GM18867 (cell line): Measurements from ENCODE around the gene RNF115.
A peak's percentile ranks its signal among the peaks of the same experiment; 100 is the strongest.
"Not testable (repeated sequence)": the region's sequence is repeated elsewhere in the genome, so short reads cannot be mapped to it uniquely, and the experiment has no call there.

Source experiments
- ATAC-seq: cut with Tn5 transposase; IDR thresholded peaks from one replicate; pipeline ENCODE4 v1.9.1; 2021; ENCODE audit warnings: mild to moderate bottlenecking, moderate library complexity; ENCODE audit not compliant: unreplicated experiment

The RNF115 gene

GRCh38 chr1:145747398-145748247 lies 76.3 kb downstream of the RNF115 start:
- ATAC-seq = no peak

GRCh38 chr1:145740269-145740668 lies 83.6 kb downstream of the RNF115 start:
- ATAC-seq = no peak

GRCh38 chr1:145736191-145736590 lies 87.7 kb downstream of the RNF115 start:
- no peak for ATAC-seq

DNA sequence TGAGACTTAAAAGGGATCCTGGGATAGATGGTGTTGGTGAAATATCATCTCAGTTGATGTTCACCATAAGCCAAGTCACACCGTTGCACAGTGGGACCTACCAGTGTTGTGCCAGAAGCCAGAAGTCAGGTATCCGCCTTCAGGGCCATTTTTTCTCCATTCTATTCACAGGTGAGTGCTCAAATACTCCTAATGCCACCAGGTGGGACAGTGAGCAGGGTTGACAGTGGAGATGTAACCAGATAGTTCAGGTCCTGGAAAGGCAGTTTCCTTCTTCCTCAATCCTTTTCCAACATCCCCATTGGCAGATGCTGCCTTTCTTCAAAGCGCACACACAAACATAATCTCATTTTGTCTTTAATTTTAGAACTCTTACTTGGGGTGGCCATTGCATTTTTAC lies 93.0 kb downstream of the RNF115 start:
- no peak for ATAC-seq

DNA sequence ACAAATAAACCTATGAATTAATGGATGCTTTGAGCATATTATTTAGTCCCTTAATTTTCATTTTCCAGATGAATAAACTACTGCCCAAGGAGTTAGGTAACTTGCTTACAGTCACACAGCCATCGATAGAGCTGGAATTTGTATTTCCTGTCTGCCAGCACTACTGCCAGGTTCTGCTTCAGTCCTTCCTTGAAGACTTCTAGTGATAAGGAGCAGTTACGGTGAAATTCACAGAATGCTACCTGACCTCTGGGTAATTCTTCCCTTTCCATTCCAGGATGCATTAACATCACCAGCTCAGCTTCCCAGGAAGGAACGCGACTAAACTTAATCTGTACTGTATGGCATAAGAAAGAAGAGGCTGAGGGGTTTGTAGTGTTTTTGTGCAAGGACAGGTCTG lies 93.4 kb downstream of the RNF115 start:
- ATAC-seq = no peak

- ATAC-seq = no peak
Measured at GRCh38 chr1:145729666-145730436, 94.0 kb downstream of the RNF115 start.

DNA sequence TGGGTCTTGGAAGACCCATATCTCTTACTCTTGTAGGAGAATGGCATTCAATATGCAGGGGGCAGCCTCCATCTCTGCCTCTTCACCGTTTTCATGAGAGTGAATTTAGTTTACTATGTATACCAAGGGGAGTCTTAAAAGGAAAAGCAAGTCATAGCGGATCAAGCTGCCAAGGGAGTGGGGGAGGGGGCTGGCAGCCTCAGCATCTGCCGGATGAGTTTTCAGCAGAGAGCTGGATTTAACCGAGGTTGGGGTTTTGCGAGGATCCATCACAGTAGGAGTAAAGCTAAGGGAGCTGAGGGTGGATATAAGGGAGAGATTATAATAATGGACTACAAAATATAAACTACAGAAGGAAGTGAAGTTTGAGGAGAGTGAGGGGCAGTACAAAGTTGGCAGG lies 94.7 kb downstream of the RNF115 start:
- no peak for ATAC-seq

GRCh38 chr1:145726193-145726592 lies 97.7 kb downstream of the RNF115 start:
- not testable (repeated sequence) for ATAC-seq

DNA sequence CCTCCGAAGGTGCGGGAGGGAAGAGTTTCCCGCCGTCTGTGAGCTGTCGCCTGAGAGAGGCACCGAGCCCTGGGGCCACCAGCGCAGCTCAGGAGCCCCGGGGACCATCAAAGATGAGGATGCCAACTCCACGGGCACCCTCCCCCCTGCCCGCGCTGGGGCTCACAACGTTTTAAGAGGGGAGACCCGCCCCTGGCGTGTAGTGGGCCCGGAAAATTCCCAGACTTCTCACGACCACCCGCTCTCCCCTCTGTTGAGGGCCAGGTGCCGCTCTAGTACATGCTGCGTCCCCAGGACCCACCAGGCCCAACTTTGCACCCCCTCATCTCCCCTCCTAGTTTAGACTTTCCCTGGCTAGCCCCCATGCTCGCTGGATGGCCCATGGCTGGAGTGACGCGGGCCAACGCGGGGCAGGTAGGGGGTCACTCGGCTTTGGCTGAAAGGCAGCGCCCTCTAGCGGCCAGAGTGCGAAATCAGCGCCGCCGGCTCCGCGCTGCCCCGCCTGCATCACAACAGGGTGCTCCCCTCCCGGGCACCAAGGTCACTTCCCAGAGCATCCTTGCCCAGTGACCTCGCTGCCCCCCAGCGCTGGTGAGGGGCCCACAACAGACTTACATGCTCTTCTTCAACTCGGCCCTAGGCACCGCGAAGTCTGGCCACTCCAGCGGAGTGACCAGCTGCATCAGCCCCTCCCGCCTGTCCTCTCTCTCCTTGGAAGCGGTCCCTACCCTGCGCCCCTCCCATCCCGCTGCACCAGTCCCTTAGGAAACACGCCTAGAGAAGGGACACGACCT lies 102.8 kb downstream of the RNF115 start:
- peak; percentile 77 for ATAC-seq

- ATAC-seq = no peak
Measured at GRCh38 chr1:145720556-145720877, 103.4 kb downstream of the RNF115 start.

DNA sequence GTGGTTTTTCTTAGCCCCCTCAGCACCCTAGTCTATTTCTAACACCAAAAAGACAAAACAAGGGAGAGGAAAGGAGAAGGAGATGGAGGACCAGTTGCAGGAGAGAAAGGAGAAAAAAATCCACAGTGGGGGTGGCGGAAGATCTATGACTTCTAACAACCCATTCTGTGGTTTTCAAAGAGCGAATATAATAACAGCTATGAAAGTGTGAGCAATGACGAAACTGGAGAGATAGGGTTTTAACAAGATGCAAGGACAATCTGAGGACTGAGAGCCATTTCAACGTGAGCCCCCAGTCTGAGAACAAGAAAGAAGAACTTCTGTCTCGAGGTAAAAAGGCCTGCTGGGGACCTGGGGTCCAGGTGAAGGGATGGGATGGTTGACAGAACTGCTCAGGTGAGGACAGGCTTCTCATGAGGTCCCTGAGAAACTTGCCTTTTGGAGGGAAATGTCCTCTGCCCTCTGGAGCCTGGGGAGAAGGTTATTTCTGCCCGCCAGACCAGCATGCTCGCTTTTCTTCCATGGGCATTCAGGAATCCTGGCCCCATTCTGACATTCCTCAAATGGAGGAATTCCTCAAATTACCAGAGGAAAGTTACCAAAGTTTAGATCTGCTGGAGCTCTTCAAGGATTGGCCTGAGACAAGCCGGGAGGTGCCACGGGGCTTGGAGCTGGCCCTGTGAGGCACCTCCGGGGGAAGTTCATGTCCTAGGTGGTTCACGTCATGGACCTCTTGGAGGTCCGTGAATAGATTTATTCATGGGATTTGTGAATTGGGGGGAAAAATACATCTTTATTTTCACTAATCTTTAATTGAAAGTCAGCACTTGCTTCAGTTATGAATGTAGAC lies 104.4 kb downstream of the RNF115 start, which contains the start of gene CD160:
CD160 (plus strand) TSS at position 270 of the 850 bp plus-strand sequence. CDS start 8,829 bp downstream, outside the sequence.
- ATAC-seq = peak; percentile 66

GRCh38 chr1:145718465-145718864 lies 105.4 kb downstream of the RNF115 start:
- not testable (repeated sequence) for ATAC-seq

DNA sequence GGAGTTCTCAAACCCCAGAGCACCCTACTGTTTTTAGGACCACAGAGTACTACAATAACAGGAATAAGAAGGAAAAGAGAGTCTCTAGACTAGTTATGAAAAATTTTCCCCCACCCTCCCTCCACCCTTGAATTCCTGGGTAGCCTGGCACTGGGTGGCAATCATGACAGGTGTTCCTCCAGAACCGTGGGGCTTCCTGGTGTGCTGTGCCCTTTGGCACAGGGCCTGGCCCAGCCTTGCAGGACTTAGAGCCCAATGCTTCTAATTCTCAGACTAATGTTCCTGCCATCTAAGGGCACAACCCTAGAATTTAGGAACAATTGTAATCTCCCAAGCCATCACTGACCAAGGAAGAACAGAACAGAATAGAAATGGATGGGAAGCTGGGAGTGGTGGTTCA lies 106.1 kb downstream of the RNF115 start:
- no peak for ATAC-seq

- ATAC-seq = no peak
Measured at GRCh38 chr1:145716641-145717345, 107.1 kb downstream of the RNF115 start.

GRCh38 chr1:145714524-145715111 lies 109.3 kb downstream of the RNF115 start:
- ATAC-seq = no peak

- no peak for ATAC-seq
Measured at GRCh38 chr1:145711213-145711651, 112.7 kb downstream of the RNF115 start.

GRCh38 chr1:145710291-145711027 lies 113.4 kb downstream of the RNF115 start:
- no peak for ATAC-seq

GRCh38 chr1:145708063-145708462 lies 115.8 kb downstream of the RNF115 start:
- peak; percentile 47 for ATAC-seq
